PFSK-1 (cell line): Measurements from ENCODE around the gene HFE.

ENCODE experiments used
- FOXP2 ChIP-seq: optimal IDR thresholded peaks from 2 replicates; pipeline ENCODE3; 2011; ENCODE audit warnings: borderline replicate concordance, control low read depth, inconsistent platforms; ENCODE audit not compliant: insufficient read depth; ENCODE audit errors: extremely low read length, extremely low read depth
- POLR2AphosphoS5 ChIP-seq: IDR thresholded peaks from 2 replicates; pipeline ENCODE4 v1.6.1; 2012; ENCODE audit warnings: low read depth, mild to moderate bottlenecking, control low read depth, low read length, moderate library complexity
- REST ChIP-seq, 2 experiments: IDR thresholded peaks; 2 replicates each; pipeline versions ENCODE4 v1.6.1 to v1.8.0; 2011 to 2012; ENCODE audit warnings: low read depth in 2 of 2, low read length in 2 of 2, control low read depth in 1 of 2, inconsistent platforms in 1 of 2, mild to moderate bottlenecking in 1 of 2, moderate library complexity in 1 of 2; ENCODE audit not compliant: insufficient read depth in 1 of 2
- SIN3A ChIP-seq: IDR thresholded peaks from 2 replicates; pipeline ENCODE4 v1.6.1; 2012; ENCODE audit warnings: mild to moderate bottlenecking, low read length, moderate library complexity, borderline replicate concordance; ENCODE audit not compliant: insufficient read depth
- TAF1 ChIP-seq: IDR thresholded peaks from 2 replicates; pipeline ENCODE4 v1.6.1; 2012; ENCODE audit warnings: low read length, control low read depth, borderline replicate concordance; ENCODE audit not compliant: insufficient read depth

The HFE gene

GRCh38 chr6:26118999-26119398, 31.8 kb downstream of the HFE start:
- no peak for TF ChIP-seq POLR2AphosphoS5
- no peak for TF ChIP-seq TAF1
- no peak for TF ChIP-seq FOXP2
- no peak for TF ChIP-seq REST (IDR thresholded peaks at IDR 0.05; ENCODE audit: insufficient read depth in 1 of 2, low read depth in 2 of 2, low read length in 2 of 2)

GRCh38 chr6:26120807-26121140, 33.5 kb downstream of the HFE start:
- no peak for TF ChIP-seq SIN3A
- TF ChIP-seq REST (IDR thresholded peaks at IDR 0.05; ENCODE audit: insufficient read depth in 1 of 2, low read depth in 2 of 2, low read length in 2 of 2), result no peak
- TF ChIP-seq POLR2AphosphoS5, result no peak
- no peak for TF ChIP-seq TAF1
- no peak for TF ChIP-seq FOXP2

- no peak for TF ChIP-seq TAF1
- no peak for TF ChIP-seq POLR2AphosphoS5
- no peak for TF ChIP-seq SIN3A
- no peak for TF ChIP-seq REST (IDR thresholded peaks at IDR 0.05; ENCODE audit: insufficient read depth in 1 of 2, low read depth in 2 of 2, low read length in 2 of 2)
- no peak for TF ChIP-seq FOXP2
These were observed 34.1 kb downstream of the HFE start for GRCh38 chr6:26121141-26122004.

GRCh38 chr6:26122005-26122388, 34.8 kb downstream of the HFE start:
- no peak for TF ChIP-seq TAF1
- no peak for TF ChIP-seq SIN3A
- TF ChIP-seq REST (IDR thresholded peaks at IDR 0.05; ENCODE audit: insufficient read depth in 1 of 2, low read depth in 2 of 2, low read length in 2 of 2), result no peak
- TF ChIP-seq FOXP2, result no peak
- no peak for TF ChIP-seq POLR2AphosphoS5
